IgD-negative memory B cell (primary cell): ENCODE measurements around the gene SUPT4H1. TPM values are rescaled to one million over a fixed set of nuclear protein-coding genes. Genes with fewer than 3 reads are reported as not detected.

Experiments
- H3K27ac Mint-ChIP-seq, 3 donors: one replicate each; pipeline ENCODE4 v1.8.0; 2020 to 2022; ENCODE audit warnings: mild to moderate bottlenecking in 3 of 3, mixed read lengths in 3 of 3, moderate library complexity in 1 of 3
- H3K27me3 Mint-ChIP-seq: one replicate; pipeline ENCODE4 v1.8.0; 2021; ENCODE audit warnings: mixed read lengths
- H3K36me3 Mint-ChIP-seq: one replicate; pipeline ENCODE4 v1.8.0; 2020; ENCODE audit warnings: mild to moderate bottlenecking, mixed read lengths
- H3K4me1 Mint-ChIP-seq, 3 donors: one replicate each; pipeline ENCODE4 v1.8.0; 2020 to 2022; ENCODE audit warnings: mixed read lengths in 3 of 3, mild to moderate bottlenecking in 1 of 3
- H3K4me3 Mint-ChIP-seq, 4 donors: one replicate each; pipeline ENCODE4 v1.8.0; 2020 to 2022; ENCODE audit warnings: mild to moderate bottlenecking in 4 of 4, mixed read lengths in 4 of 4, moderate library complexity in 3 of 4
- H3K9me3 Mint-ChIP-seq, 3 donors: one replicate each; pipeline ENCODE4 v1.8.0; 2020 to 2021; ENCODE audit warnings: mixed read lengths in 3 of 3, mild to moderate bottlenecking in 1 of 3
- polyA plus RNA-seq: library from polyadenylated mRNA; unstranded; fragments of 300-500 nt; fragmentation: Illumina TruSeq; gene quantifications from one replicate; pipeline ENCODE4 v1.2.3, GENCODE V29; 2021

Gene SUPT4H1
- polyA plus RNA-seq, 1 donor from 2014 or later: 94.2 TPM

DNA sequence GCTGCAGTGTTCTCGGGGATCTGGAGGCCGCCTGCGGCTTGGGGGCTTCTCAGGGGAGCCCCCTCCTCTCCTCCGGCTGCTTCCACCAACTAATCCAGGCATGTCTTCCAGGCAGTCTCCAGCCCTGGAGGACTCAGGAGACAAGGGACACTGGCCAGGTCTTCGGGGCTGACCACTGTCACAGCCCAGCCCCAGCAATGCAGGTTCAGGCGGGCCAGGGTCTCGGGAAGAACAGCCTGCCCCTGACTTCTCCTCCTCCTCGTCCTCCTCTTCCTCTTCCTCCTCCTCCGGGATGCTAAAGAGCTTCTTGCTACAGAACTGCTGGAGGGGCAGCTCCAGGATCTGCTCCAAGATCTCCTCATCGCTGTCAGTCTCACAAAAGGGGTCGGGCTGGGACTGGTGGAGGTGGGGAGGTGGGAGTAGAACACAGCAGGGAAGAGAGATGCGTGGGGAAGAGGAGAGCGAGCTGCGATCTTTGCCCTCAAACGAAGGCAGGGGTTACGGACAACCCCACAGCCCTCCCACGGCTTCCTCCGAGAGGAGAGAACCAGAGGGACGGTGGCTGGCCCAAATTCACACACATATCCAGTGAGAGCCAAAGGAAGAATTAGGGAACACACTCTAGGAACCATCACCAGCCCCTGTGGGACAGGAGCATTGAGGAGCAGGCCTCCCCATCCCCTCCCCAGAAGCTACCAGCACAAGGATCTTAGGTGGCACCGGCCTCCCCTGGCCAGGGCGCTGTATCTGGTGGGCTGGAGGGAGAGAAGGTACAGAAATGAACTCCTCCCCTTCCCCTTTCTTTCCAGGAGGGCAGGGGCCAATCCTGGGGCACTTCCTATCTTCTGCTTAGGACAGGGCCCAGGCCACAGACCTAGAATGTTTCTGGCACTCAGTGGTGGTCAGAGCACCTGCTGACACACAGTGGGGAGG, 42.8 kb downstream of the SUPT4H1 start:
- Mint-ChIP-seq H3K4me1 (peaks cover 0 to 2% (median under 1%) of the 10 kb centered on the region in 3 donors), H3K9me3 (no peaks in the 10 kb centered on the region), H3K27me3 (no peaks in the 10 kb centered on the region), H3K36me3 (no peaks in the 10 kb centered on the region), H3K4me3 (no peak overlapping the region), H3K27ac (peak overlapping the region in 1 of 3 donors; percentile 23)

DNA sequence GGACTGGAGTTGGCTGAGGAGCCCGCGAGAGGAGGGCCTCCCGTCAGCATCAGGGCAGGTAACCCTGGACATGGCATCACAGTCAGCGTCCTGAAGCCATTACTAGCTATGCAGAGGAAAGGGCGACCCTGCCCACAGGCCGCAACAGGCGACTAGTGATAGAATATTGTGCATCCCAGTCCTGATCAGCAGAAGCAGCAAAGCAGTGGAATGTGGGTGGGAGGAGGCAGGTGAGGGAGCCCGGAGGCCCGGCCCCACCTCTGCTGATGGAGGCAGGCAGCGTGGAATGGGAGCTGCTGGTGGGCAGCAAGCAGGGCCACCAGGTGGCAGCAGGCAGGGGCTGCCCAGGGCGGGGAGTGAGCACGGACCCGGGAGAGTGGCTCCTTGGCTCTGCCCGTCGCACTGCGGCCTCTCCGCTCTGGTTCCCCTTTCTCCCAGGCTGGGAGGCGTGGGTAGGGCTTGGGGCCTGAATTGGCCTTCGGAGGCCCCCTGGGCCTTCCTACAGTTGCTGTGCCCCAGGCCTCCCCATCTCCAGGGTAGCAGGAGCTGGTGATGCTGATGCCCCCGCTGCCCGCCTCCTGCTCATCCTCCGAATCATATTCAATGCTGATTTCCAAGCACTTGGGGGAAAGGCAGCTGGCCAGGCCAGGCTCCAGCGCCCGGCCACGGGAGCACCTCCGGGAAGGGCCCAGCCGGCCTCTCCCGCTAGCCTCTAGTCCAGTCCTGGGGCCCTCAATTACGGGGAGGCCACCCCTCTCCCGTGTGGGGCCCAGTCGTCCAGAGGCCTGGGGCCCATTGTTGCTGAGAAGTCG, 43.6 kb downstream of the SUPT4H1 start:
- Mint-ChIP-seq H3K27ac (no peak overlapping the region), H3K4me3 (no peak overlapping the region), H3K4me1 (peaks cover 0 to 5% (median 4%) of the 10 kb centered on the region in 3 donors), H3K36me3 (no peaks in the 10 kb centered on the region), H3K27me3 (no peaks in the 10 kb centered on the region), H3K9me3 (no peaks in the 10 kb centered on the region)

DNA sequence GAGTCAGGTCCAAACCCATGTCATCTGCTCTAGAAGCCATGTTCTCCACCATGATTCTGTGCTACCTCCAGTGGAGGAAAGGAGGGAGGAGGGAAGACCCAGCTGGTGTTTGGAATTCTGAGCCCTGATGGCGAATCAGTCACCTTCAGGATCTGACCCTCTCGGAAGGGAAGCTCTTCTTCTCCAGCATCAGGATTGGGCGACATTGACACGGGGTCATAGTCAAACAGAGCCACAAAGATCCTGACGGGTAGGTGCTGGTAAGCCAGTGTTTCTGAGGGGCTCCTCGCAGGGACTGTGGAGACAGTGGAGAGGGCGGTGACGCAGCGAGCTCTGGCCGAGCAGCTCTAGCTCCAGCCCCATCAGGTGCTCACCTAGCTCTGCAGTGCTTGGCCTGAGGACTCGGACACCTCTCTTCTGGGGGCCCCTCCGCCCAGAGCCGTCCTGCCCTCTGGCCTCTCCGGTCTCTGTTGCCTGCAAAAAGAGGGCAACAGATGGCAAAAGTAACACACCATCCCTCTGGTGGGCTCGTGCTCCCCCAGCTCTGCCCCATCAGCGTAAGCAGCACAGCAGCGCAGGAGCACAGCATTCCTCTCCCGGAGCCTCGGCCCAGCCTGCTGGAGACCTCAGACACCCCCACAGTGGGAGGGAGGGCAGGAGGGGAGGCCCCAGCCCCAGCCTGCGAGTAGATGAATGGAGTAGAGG, 44.4 kb downstream of the SUPT4H1 start:
- H3K4me1 Mint-ChIP-seq: peaks cover 0 to 9% (median 5%) of the 10 kb centered on the region in 3 donors
- no peak overlapping the region for H3K27ac Mint-ChIP-seq
- no peaks in the 10 kb centered on the region for H3K9me3 Mint-ChIP-seq
- H3K27me3 Mint-ChIP-seq: no peaks in the 10 kb centered on the region
- no peaks in the 10 kb centered on the region for H3K36me3 Mint-ChIP-seq
- no peak overlapping the region for H3K4me3 Mint-ChIP-seq

DNA sequence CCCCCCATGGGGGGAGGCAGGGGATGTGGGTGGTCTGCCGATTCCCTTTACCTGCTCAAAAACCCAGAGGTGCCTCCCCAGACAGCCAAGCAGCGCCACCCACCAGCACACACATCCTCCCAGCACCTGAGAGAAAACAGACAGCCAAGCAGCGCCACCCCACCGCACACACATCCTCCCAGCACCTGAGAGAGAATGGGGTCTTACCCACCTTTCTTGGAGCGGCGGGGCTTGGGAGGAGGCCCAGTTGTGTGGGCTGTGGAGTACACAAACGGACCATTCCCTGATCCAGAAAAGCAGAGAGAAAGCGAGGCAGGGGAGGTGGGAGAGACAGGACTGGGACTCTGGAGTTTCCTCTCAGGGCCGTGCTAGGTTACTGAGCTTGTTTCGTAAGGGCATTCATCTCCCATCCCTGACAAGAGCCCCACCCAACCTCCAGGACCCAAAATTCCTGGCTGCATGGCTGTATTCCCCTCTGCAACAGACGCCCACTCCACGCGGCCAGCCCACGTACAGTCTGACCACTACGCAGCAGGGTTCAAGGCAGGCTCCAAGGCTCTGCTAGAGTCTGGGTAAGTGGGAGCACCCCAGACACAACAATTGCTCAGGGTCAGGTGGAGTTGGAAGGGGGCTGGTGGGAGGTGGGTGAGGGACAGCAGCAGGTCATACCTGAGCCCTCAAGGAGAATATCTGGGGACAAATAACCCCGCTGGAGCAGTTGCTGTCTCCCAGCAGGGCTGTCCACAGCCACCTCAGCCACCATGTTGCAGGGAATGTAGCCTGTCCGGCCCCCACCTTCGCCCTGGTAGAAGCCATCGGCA, 45.7 kb downstream of the SUPT4H1 start:
- no peaks in the 10 kb centered on the region for H3K36me3 Mint-ChIP-seq
- H3K27ac Mint-ChIP-seq: no peak overlapping the region
- no peaks in the 10 kb centered on the region for H3K9me3 Mint-ChIP-seq
- no peak overlapping the region for H3K4me3 Mint-ChIP-seq
- peaks cover 0 to 9% (median 8%) of the 10 kb centered on the region in 3 donors for H3K4me1 Mint-ChIP-seq
- no peaks in the 10 kb centered on the region for H3K27me3 Mint-ChIP-seq

DNA sequence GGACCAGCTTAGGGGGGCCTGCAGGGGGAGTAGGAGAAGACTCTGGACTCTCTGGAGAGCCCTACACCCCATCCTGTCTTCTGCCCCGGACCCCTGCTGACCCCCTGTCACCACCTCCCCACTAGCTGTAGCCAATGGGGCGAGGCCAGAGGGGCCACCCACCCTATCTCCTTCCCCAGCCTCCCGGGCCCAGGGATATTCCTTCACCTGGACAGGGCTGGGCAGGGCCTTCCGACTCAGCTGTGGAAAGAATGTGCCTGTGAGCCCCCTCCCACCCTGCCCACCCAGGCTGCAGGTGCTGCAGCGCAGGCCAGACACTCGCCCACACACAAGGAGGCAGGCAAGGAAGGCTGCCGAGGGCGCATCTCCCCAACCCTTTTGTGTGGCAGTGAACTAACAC, 46.4 kb downstream of the SUPT4H1 start:
- Mint-ChIP-seq H3K4me3 (no peak overlapping the region), H3K27me3 (no peaks in the 10 kb centered on the region), H3K27ac (no peak overlapping the region), H3K9me3 (no peaks in the 10 kb centered on the region), H3K36me3 (no peaks in the 10 kb centered on the region), H3K4me1 (peaks cover 0 to 9% (median 8%) of the 10 kb centered on the region in 3 donors)

DNA sequence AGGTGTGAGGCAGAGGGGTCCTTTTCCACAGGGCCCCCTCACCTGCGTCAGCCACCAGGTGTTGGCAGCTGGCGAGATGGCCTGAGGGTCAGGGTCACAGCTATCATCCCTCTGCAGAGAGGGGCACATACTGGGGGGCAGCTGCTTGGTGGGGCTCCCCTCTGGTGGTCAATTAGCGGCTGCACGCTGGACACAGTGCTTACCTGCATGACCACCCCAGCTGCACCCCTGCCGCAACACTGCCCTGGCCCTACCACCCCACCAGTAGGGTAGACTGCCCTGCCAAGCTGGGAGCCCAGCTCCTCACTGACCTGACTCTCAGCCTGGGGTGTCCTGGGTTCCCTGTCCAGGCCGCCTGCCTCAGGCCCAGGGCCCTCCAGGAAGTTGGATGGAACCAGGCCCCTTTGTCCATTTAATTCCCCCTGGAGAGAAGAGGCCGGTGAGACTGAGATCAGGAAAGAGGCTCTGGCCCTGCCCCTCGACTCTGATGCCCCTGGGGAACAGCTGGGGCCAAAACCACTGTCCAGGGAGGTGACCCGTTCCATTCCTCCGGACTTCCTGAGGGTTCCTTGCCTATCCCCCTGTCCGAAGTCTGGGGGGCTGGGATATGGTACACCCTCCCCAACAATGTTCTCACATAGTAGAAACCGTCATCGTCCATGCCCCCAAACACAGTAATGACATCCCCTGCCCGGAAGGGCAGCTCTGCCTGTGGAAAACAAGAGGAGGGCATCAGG, 47.1 kb downstream of the SUPT4H1 start:
- H3K9me3 Mint-ChIP-seq: no peaks in the 10 kb centered on the region
- H3K36me3 Mint-ChIP-seq: no peaks in the 10 kb centered on the region
- no peaks in the 10 kb centered on the region for H3K27me3 Mint-ChIP-seq
- H3K27ac Mint-ChIP-seq: no peak overlapping the region
- H3K4me1 Mint-ChIP-seq: peaks cover 0 to 9% (median 8%) of the 10 kb centered on the region in 3 donors
- no peak overlapping the region for H3K4me3 Mint-ChIP-seq

DNA sequence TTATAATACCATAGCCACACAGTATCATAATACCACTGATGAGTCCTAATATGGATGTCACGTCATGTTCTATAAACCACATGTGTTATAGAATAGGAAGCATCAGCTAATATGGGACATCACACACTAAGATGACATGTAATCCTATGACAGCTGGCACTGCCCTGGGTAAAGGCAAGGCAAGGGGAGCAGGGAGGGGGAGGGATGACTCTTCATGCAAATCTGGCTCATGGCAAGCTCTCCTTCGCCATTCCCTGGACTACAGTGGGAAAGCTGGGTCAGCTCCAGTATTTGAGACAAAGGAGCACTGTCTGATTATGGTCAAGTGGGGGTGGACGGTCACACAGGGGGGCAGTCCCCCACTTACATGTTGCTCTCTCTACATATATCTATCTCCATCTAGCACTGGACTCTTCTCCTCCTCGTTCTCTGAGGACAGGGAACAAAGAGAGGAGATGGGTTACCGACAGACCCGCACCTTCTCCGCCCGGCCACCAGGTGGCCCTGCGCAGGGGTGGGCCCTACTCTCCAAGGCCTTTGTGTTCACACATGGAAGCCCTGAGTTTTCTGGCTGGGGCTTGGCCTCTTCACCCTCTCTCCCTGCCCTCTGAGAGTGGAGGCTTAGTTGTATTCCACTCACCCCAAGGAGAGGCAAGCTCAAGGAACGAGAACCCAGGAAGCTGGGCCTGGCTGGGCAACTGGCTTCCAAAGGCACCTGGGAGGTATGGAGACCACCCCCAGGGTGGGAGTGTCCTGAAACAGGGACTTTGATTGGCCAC, 47.8 kb downstream of the SUPT4H1 start:
- Mint-ChIP-seq H3K27me3 (no peaks in the 10 kb centered on the region), H3K4me3 (no peak overlapping the region), H3K4me1 (peaks cover 0 to 9% (median 8%) of the 10 kb centered on the region in 3 donors), H3K36me3 (no peaks in the 10 kb centered on the region), H3K9me3 (no peaks in the 10 kb centered on the region), H3K27ac (peak overlapping the region in 1 of 3 donors; percentile 52)

DNA sequence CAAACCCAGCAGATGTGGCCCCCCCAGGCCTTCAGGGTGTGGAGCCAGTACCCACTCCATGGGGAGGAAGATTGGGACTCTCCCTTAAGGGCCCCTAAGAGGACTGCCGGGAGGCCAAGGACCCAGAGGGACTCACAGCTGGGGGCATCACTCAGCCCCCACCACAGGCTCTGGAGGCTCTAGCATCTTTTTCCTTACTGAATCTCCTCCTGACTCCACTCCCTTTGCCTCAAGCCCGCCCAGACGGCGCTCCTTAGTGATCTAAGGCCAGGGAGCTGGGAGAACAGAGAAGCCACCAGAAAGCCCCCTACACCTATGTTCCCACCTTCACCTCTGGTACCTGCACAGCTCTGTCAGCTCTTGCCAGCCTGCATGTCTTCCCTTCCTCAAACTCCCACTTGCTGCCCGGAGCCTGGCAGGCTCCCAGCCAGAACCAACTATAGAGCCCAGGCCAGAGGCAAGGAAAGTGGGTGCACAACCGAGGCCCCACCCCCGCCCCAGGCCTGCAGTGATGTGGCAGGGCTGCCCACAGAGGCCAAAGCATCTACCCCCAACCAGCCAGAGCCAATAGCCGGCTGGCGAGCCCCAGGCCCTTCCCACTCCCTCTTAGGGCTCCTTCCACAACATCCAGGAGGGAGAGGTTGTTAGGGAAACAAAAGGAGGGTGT, 48.9 kb downstream of the SUPT4H1 start:
- Mint-ChIP-seq H3K27me3 (peaks cover 1% of the 10 kb centered on the region), H3K4me3 (no peak overlapping the region), H3K27ac (peak overlapping the region in 1 of 3 donors; percentile 46), H3K36me3 (no peaks in the 10 kb centered on the region), H3K9me3 (no peaks in the 10 kb centered on the region), H3K4me1 (peaks cover 0 to 9% (median 8%) of the 10 kb centered on the region in 3 donors)

DNA sequence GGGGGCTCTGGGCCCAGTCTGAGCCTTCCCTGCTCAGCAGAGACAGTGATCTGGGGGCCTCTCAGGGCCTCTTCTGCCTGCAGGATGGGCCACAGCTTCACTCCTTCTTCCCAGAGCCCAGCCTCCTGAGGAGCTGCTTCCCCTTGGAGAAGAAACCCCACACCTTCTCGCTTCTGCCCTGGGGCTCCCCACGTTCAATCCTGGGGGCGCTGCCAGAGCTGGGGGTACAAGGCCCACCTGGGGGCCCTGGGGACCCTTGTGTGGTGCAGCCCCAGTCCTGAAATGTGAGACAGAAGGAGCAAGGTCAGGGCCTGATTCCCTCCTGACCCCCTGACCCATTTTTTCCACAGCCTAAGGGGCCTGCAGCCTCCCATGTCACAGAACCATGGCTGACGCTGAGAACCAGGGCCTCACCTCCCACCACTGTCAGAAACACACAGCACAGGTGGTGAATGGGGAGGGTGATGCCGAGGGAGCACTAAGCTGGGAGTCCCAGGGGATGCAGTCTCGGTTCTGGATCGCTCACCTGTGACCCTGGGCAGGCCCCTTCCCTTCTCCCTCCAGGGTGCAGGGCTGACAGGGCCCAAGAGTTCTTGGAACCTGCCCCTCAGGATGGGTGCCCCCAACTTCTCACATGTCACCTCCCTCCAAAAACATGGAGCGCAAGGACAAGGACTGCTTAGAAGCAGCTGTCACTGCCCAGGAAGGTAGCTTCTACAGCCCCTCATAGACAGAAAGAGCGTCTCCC, 49.7 kb downstream of the SUPT4H1 start:
- H3K36me3 Mint-ChIP-seq: no peaks in the 10 kb centered on the region
- H3K27ac Mint-ChIP-seq: no peak overlapping the region
- H3K4me1 Mint-ChIP-seq: peaks cover 0 to 9% (median 8%) of the 10 kb centered on the region in 3 donors
- peaks cover 3% of the 10 kb centered on the region for H3K27me3 Mint-ChIP-seq
- H3K9me3 Mint-ChIP-seq: no peaks in the 10 kb centered on the region
- H3K4me3 Mint-ChIP-seq: no peak overlapping the region

DNA sequence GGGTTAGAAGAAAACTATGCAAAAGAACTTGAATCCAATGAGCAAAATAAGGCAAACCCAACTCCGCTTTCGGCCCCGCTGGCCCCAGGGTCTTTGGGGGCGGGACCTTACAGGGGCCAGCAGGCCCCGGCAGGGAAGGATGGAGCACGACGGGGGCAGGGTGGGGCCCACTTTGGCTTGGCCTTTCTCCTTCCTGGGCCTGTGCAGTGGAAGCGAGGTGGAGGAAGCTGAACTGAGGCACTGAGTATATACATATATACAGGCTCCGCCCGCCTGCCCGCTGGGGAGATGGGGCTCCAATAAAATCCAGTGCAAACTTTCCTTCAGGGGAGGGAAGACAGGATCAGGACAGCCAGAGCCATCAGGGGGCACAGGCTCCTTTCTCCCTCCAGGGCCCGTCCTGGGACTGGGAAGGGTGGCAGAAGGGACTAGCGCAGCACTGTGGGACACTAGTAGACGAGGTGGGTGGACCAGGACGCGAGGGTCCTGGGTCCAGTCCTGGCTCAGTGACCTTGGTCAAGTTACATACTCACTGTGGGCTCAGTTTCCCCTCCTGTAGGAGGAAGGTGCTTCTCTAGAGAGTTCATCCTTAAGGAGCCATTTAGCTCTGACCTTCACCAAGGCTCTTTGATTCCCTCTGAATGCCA, 50.4 kb downstream of the SUPT4H1 start:
- Mint-ChIP-seq H3K36me3 (no peaks in the 10 kb centered on the region), H3K27me3 (peaks cover 3% of the 10 kb centered on the region), H3K4me1 (peaks cover 0 to 9% (median 8%) of the 10 kb centered on the region in 3 donors), H3K9me3 (no peaks in the 10 kb centered on the region), H3K27ac (no peak overlapping the region), H3K4me3 (no peak overlapping the region)

DNA sequence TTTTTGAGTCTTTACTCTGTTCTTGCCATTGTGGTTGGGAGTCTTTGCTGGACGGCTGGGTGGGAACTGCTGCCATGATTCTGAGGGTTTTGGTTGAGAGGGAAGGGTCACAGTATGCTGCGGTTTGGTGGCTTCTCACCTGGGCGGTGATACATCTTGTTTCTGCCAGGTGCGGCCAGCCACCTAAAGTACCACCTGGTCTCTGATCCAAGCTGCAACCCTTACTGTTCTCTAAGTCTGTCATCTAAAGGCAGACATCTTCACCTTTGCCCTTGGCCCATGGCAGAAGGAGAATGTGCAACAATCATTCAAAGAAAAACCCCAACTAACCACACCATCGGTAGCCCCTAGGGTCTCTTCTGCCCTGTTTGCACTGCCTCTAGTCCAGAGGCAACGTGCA, 51.7 kb downstream of the SUPT4H1 start:
- Mint-ChIP-seq H3K4me3 (no peak overlapping the region), H3K9me3 (no peaks in the 10 kb centered on the region), H3K27me3 (peaks cover 3% of the 10 kb centered on the region), H3K27ac (no peak overlapping the region), H3K36me3 (no peaks in the 10 kb centered on the region), H3K4me1 (peaks cover 0 to 9% (median 8%) of the 10 kb centered on the region in 3 donors)
